Measurements from ENCODE around the gene TMEFF2. TPM values are rescaled to one million over a fixed set of nuclear protein-coding genes. Genes with fewer than 3 reads are reported as not detected.
A peak's percentile ranks its signal among the peaks of the same experiment; 100 is the strongest.

The TMEFF2 gene
- total RNA-seq, 4 donors from 2014 or later = 0.20 TPM; not detected in 3

DNA sequence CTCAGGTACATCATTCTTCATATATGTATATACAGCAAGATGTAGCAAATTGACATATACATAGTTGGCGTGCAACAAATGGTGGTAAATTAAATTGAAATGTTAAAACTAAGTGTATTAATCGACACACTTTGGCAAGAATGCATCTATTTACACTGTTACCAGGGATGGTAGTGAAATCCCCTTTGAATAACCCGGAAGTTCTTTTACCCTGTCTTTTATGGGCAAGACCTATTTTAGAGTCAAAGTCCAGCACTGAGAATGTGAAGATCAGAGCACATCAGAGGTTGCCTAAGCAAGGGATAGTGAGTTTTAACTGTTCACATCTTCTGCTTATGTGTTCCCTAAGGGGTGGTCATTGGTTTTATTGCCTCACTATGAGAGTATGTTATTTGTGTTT, 7.6 kb upstream of the TMEFF2 start:
- no peak for ATAC-seq

DNA sequence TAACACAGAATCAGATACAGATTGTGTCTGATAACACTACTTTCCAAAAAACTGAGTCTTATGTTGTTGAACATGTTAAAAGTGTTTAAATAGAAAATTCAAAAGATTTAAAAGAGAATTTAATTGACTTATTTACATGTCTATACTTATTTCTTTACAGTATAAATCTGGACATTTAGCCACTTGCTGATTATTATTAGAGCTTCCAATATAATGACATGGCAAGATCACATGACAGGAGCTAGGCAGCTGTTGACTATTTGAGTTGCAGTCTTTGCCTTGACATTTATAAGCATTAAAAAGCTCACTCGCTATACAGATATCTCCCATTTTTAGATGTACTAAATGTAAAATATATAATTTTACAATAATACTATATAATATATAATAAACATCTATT, 6.4 kb upstream of the TMEFF2 start:
- ATAC-seq = no peak
- intact Hi-C loops (cut with DNase I; ENCODE audit: low total_unique reads) = no loop called here
- no peaks in the 10 kb centered on the region for H3K9me3 ChIP-seq
- TF ChIP-seq, protein P1, sequence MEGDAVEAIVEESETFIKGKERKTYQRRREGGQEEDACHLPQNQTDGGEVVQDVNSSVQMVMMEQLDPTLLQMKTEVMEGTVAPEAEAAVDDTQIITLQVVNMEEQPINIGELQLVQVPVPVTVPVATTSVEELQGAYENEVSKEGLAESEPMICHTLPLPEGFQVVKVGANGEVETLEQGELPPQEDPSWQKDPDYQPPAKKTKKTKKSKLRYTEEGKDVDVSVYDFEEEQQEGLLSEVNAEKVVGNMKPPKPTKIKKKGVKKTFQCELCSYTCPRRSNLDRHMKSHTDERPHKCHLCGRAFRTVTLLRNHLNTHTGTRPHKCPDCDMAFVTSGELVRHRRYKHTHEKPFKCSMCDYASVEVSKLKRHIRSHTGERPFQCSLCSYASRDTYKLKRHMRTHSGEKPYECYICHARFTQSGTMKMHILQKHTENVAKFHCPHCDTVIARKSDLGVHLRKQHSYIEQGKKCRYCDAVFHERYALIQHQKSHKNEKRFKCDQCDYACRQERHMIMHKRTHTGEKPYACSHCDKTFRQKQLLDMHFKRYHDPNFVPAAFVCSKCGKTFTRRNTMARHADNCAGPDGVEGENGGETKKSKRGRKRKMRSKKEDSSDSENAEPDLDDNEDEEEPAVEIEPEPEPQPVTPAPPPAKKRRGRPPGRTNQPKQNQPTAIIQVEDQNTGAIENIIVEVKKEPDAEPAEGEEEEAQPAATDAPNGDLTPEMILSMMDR (IDR thresholded peaks at IDR 0.05 in 4 of 5, conservative IDR thresholded peaks at IDR 0.05 in 1 of 5) = no peak
- no peak for TF ChIP-seq POLR2A (IDR thresholded peaks at IDR 0.05)
- H3K4me3 ChIP-seq = no peak overlapping the region
- no peaks in the 10 kb centered on the region for H3K36me3 ChIP-seq
- peaks cover 8 to 9% of the 10 kb centered on the region in 2 donors for H3K4me1 ChIP-seq
- in situ Hi-C loops (cut with MboI; ENCODE audit: low sequenced_read_pairs in 4 of 4) = no loop called here
- H3K27ac ChIP-seq = no peak overlapping the region
- H3K27me3 ChIP-seq = peaks cover 25 to 28% (median 27%) of the 10 kb centered on the region in 3 donors
- DNase-seq = no peak

More for the DNA sequence above, 7.6 kb upstream of the TMEFF2 start:
- Histone ChIP-seq H3K36me3 (no peaks in the 10 kb centered on the region), H3K4me3 (no peak overlapping the region), H3K27me3 (peaks cover 13 to 15% (median 14%) of the 10 kb centered on the region in 3 donors), H3K4me1 (no peaks in the 10 kb centered on the region), H3K27ac (no peak overlapping the region), H3K9me3 (no peaks in the 10 kb centered on the region)
- no peak for TF ChIP-seq POLR2A (IDR thresholded peaks at IDR 0.05)
- TF ChIP-seq, protein P1 (IDR thresholded peaks at IDR 0.05 in 4 of 5, conservative IDR thresholded peaks at IDR 0.05 in 1 of 5) = no peak
- intact Hi-C loops (cut with DNase I; ENCODE audit: low total_unique reads) (no loop called here), in situ Hi-C loops (cut with MboI; ENCODE audit: low sequenced_read_pairs in 4 of 4) (no loop called here)
- no peak for DNase-seq

DNA sequence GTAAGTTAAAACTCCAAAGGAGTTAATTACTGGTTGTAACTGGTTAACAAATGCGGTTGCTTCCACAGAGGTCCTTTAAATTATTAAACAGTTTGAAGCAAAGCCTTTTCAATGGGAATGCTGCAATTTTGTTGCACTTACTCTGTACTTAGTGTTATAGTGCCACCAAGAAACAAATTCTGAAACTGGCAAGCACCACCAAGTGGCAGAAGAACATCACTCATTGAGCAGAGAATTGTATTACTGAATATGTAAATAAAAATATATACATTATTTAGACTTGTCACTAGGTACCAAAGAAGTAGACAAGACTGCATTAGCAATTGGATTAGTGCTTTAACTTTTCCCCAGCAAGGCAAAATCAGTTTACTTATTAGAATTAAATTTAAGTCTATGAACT, 2.6 kb upstream of the TMEFF2 start:
- no peaks in the 10 kb centered on the region for H3K9me3 ChIP-seq
- no peaks in the 10 kb centered on the region for H3K36me3 ChIP-seq
- no peak overlapping the region for H3K27ac ChIP-seq
- in situ Hi-C loops (cut with MboI; ENCODE audit: low sequenced_read_pairs in 4 of 4) = no loop called here
- DNase-seq = no peak
- H3K27me3 ChIP-seq = peaks cover 55 to 65% (median 63%) of the 10 kb centered on the region in 3 donors
- H3K4me3 ChIP-seq = no peak overlapping the region
- peaks cover 12 to 14% of the 10 kb centered on the region in 2 donors for H3K4me1 ChIP-seq
- intact Hi-C loops (cut with DNase I; ENCODE audit: low total_unique reads) = no loop called here
- no peak for ATAC-seq
- TF ChIP-seq POLR2A (IDR thresholded peaks at IDR 0.05) = no peak
- TF ChIP-seq, protein P1 (IDR thresholded peaks at IDR 0.05 in 4 of 5, conservative IDR thresholded peaks at IDR 0.05 in 1 of 5) = no peak

DNA sequence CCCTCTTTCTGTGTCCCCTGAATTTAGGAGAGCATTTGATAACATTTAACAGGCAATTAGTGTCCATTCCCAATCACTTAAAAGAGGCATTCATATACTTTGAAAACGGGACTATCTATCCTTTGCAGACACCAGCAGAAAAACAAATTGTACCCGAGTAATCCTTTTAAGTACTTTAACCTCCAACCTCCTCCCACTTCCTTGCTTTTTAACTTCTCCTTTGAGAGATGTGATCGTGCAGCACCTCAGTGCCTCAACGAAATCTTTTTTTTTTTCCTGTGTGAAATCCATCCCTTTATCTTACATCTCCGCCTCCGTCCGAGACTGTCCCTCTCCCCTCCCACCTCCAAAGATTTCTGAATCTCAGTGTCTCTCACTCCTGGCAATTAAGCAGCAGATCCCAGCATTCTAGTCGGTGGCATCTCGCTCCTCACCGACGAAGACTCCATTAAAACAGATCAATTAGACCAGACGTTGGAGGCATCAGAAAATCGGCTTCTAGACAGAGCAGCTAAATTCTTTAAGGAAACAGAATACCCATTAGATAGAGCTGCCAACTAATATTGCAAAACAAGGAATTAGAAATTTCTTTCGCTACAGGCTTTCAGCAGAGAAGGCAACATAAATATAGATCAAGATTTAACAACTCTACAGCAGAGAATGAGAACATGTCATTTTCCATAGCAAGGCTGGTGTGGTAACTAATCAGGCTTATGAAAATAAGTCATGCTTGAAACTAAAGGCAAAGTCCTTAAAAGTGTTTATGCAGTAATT, 1.9 kb upstream of the TMEFF2 start:
- intact Hi-C loops (cut with DNase I; ENCODE audit: low total_unique reads) (no loop called here), in situ Hi-C loops (cut with MboI; ENCODE audit: low sequenced_read_pairs in 4 of 4) (no loop called here)
- peaks cover 55 to 69% (median 69%) of the 10 kb centered on the region in 3 donors for H3K27me3 ChIP-seq
- DNase-seq (no peak), ATAC-seq (no peak)
- peaks cover 12 to 14% of the 10 kb centered on the region in 2 donors for H3K4me1 ChIP-seq
- no peaks in the 10 kb centered on the region for H3K9me3 ChIP-seq
- no peak overlapping the region for H3K27ac ChIP-seq
- peak overlapping the region; percentile 45 to 67 (median 51) for H3K4me3 ChIP-seq
- no peaks in the 10 kb centered on the region for H3K36me3 ChIP-seq
- TF ChIP-seq, protein P1 (IDR thresholded peaks at IDR 0.05 in 4 of 5, conservative IDR thresholded peaks at IDR 0.05 in 1 of 5) = no peak
- TF ChIP-seq POLR2A (IDR thresholded peaks at IDR 0.05) = no peak

Measured in gastrocnemius medialis (tissue), 4 donors.